Neural progenitor cell (in vitro differentiated cells): ENCODE data around the gene MEPCE. TPM values are rescaled to one million over a fixed set of nuclear protein-coding genes. Genes with fewer than 3 reads are reported as not detected.

Source experiments
- DNase-seq: peaks from one replicate; pipeline ENCODE4 v3.0.0-alpha.2; 2016; ENCODE audit warnings: low spot score
- H2AFZ ChIP-seq: fragments of 200-600 bp; sonication (generic); replicated peaks from 2 replicates; pipeline ENCODE4 v1.6.1; 2016; ENCODE audit warnings: antibody characterized with exemption
- H3F3A ChIP-seq: fragments of 200-600 bp; sonication (generic); 2 replicates; pipeline ENCODE4 v1.6.1; 2016; ENCODE audit warnings: antibody characterized with exemption, low read depth
- H3K27ac ChIP-seq: fragments of 200-600 bp; sonication (generic); 2 replicates; pipeline ENCODE4 v1.5.1; 2016; ENCODE audit warnings: mild to moderate bottlenecking
- H3K27me3 ChIP-seq: fragments of 200-600 bp; sonication (generic); 2 replicates; pipeline ENCODE4 v1.6.1; 2016; ENCODE audit warnings: mild to moderate bottlenecking, moderate library complexity
- H3K36me3 ChIP-seq: fragments of 200-600 bp; sonication (generic); 2 replicates; pipeline ENCODE4 v1.5.1; 2016
- H3K4me1 ChIP-seq: fragments of 200-600 bp; sonication (generic); 2 replicates; pipeline ENCODE4 v1.6.1; 2016; ENCODE audit warnings: mixed run types
- H3K4me2 ChIP-seq: fragments of 200-600 bp; sonication (generic); 2 replicates; pipeline ENCODE4 v1.6.1; 2016
- H3K4me3 ChIP-seq: fragments of 200-600 bp; sonication (generic); 2 replicates; pipeline ENCODE4 v1.5.1; 2016
- H3K79me2 ChIP-seq: fragments of 200-600 bp; sonication (generic); 2 replicates; pipeline ENCODE4 v1.6.1; 2016; ENCODE audit warnings: low read depth
- H3K9ac ChIP-seq: fragments of 200-600 bp; sonication (generic); 2 replicates; pipeline ENCODE4 v1.6.1; 2016
- H3K9me3 ChIP-seq: fragments of 200-600 bp; sonication (generic); 2 replicates; pipeline ENCODE4 v1.5.1; 2016; ENCODE audit warnings: low read depth
- H4K20me1 ChIP-seq: fragments of 200-600 bp; sonication (generic); 2 replicates; pipeline ENCODE4 v1.6.1; 2016; ENCODE audit warnings: low read depth
- H3K27ac Mint-ChIP-seq: 3 replicates; pipeline ENCODE4 v1.8.0; 2021; ENCODE audit warnings: mixed read lengths
- H3K27me3 Mint-ChIP-seq: 2 replicates; pipeline ENCODE4 v1.8.0; 2022; ENCODE audit warnings: low read depth, mild to moderate bottlenecking, inconsistent platforms, moderate library complexity, mixed read lengths; ENCODE audit not compliant: insufficient read depth
- H3K36me3 Mint-ChIP-seq: 3 replicates; pipeline ENCODE4 v1.8.0; 2021; ENCODE audit warnings: mixed read lengths
- H3K4me1 Mint-ChIP-seq: 3 replicates; pipeline ENCODE4 v1.8.0; 2021; ENCODE audit warnings: mixed read lengths
- H3K4me3 Mint-ChIP-seq: 3 replicates; pipeline ENCODE4 v1.8.0; 2021; ENCODE audit warnings: mild to moderate bottlenecking, moderate library complexity, mixed read lengths
- H3K9me3 Mint-ChIP-seq: 3 replicates; pipeline ENCODE4 v1.8.0; 2020; ENCODE audit warnings: mixed read lengths
- CTCF ChIP-seq: fragments of 200-600 bp; sonication (generic); IDR thresholded peaks from 2 replicates; pipeline ENCODE4 v1.5.1; 2017; ENCODE audit warnings: antibody characterized with exemption, mild to moderate bottlenecking
- EZH2 ChIP-seq: fragments of 200-600 bp; sonication (generic); IDR thresholded peaks from 2 replicates; pipeline ENCODE4 v1.6.1; 2017; ENCODE audit warnings: antibody characterized with exemption, mild to moderate bottlenecking, moderate library complexity
- EZH2phosphoT487 ChIP-seq: fragments of 200-600 bp; sonication (generic); IDR thresholded peaks from 2 replicates; pipeline ENCODE4 v1.6.1; 2017; ENCODE audit warnings: antibody characterized with exemption
- total RNA-seq: library from RNA; depleted of rRNA; stranded (reverse); fragments of >200 nt; gene quantifications from 2 replicates; pipeline ENCODE4 v1.2.3, GENCODE V29; 2015; ENCODE audit warnings: low replicate concordance

The MEPCE gene
- total RNA-seq, 1 donor from 2014 or later: 16.4 TPM

GRCh38 chr7:100431286-100431735 is 1.7 kb downstream of the MEPCE start:
- Histone ChIP-seq H3F3A (peaks cover 69% of the 10 kb centered on the region), H3K27me3 (peaks cover 10% of the 10 kb centered on the region), H2AFZ (no peak overlapping the region), H3K79me2 (peaks cover 62% of the 10 kb centered on the region), H3K4me1 (peaks cover 32% of the 10 kb centered on the region), H3K27ac (no peak overlapping the region), H3K9ac (no peak overlapping the region), H3K4me3 (peak overlapping the region; percentile 71), H3K9me3 (no peaks in the 10 kb centered on the region), H3K4me2 (peak overlapping the region; percentile 81), H3K36me3 (no peaks in the 10 kb centered on the region), H4K20me1 (peaks cover 51% of the 10 kb centered on the region)
- no peak for DNase-seq
- H3K27ac Mint-ChIP-seq: peak overlapping the region; percentile 72
- peak overlapping the region; percentile 89 for H3K4me3 Mint-ChIP-seq
- TF ChIP-seq CTCF (no peak), EZH2phosphoT487 (no peak), EZH2 (no peak)
- peaks cover 30% of the 10 kb centered on the region for H3K36me3 Mint-ChIP-seq
- H3K4me1 Mint-ChIP-seq: peaks cover 49% of the 10 kb centered on the region
- H3K9me3 Mint-ChIP-seq: peaks cover 2% of the 10 kb centered on the region
- H3K27me3 Mint-ChIP-seq: peaks cover 12% of the 10 kb centered on the region

- TF ChIP-seq EZH2phosphoT487: no peak
- TF ChIP-seq CTCF: no peak
- TF ChIP-seq EZH2: no peak
- peaks cover 2% of the 10 kb centered on the region for H3K9me3 Mint-ChIP-seq
- peak overlapping the region; percentile 83 for H3K27ac Mint-ChIP-seq
- H4K20me1 ChIP-seq: peaks cover 51% of the 10 kb centered on the region
- no peaks in the 10 kb centered on the region for H3K36me3 ChIP-seq
- H3K9me3 ChIP-seq: no peaks in the 10 kb centered on the region
- peaks cover 12% of the 10 kb centered on the region for H3K27me3 Mint-ChIP-seq
- H2AFZ ChIP-seq: no peak overlapping the region
- H3F3A ChIP-seq: peaks cover 70% of the 10 kb centered on the region
- peaks cover 10% of the 10 kb centered on the region for H3K27me3 ChIP-seq
- H3K4me3 Mint-ChIP-seq: peak overlapping the region; percentile 89
- DNase-seq: no peak
- H3K27ac ChIP-seq: peak overlapping the region; percentile 4
- peaks cover 62% of the 10 kb centered on the region for H3K79me2 ChIP-seq
- peaks cover 32% of the 10 kb centered on the region for H3K36me3 Mint-ChIP-seq
- H3K9ac ChIP-seq: no peak overlapping the region
- H3K4me3 ChIP-seq: peak overlapping the region; percentile 71
- H3K4me2 ChIP-seq: peak overlapping the region; percentile 81
- peaks cover 32% of the 10 kb centered on the region for H3K4me1 ChIP-seq
- H3K4me1 Mint-ChIP-seq: peaks cover 49% of the 10 kb centered on the region
Observed at GRCh38 chr7:100432053-100432452, 2.4 kb downstream of the MEPCE start.

GRCh38 chr7:100432621-100433275 is 3.1 kb downstream of the MEPCE start:
- Histone ChIP-seq H3K36me3 (no peaks in the 10 kb centered on the region), H3K4me2 (peak overlapping the region; percentile 81), H3F3A (peaks cover 77% of the 10 kb centered on the region), H3K9ac (no peak overlapping the region), H3K4me1 (peaks cover 32% of the 10 kb centered on the region), H3K27me3 (peaks cover 3% of the 10 kb centered on the region), H2AFZ (no peak overlapping the region), H3K79me2 (peaks cover 62% of the 10 kb centered on the region), H4K20me1 (peaks cover 51% of the 10 kb centered on the region), H3K27ac (peak overlapping the region; percentile 4), H3K9me3 (no peaks in the 10 kb centered on the region), H3K4me3 (peak overlapping the region; percentile 71)
- no peak for DNase-seq
- Mint-ChIP-seq H3K4me1 (peaks cover 49% of the 10 kb centered on the region), H3K27me3 (peaks cover 12% of the 10 kb centered on the region), H3K4me3 (peak overlapping the region; percentile 89), H3K9me3 (peaks cover 2% of the 10 kb centered on the region), H3K27ac (peak overlapping the region; percentile 76), H3K36me3 (peaks cover 32% of the 10 kb centered on the region)
- TF ChIP-seq EZH2phosphoT487: no peak
- no peak for TF ChIP-seq EZH2
- TF ChIP-seq CTCF: no peak
